ENCODE measurements around the gene CDH22.

DNA sequence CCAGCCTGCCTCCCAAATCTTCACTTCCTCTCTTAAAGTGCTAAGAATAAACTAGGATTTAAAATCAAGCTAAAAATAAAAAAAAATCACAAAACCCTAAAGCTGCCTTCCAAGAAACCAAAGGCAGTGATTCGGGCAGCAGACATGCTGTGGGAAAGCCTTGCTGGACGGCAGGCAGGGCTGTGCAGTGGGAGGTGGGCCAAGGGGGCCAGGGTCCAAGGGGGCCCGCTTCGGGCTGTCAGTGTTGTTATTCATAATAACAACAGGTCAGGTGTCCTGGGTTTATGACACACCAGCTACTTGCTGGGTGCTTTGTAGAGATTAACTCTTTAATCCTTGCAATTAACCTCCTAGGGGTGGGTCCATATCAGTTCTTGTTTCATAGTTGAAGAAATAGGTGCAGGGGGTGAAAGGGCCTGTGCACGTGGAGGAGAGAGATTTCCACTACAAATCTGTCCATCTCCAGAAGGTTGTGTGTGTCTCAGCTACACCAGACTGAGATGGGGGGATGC, 149.8 kb downstream of the CDH22 start:
- TF ChIP-seq, protein P1, sequence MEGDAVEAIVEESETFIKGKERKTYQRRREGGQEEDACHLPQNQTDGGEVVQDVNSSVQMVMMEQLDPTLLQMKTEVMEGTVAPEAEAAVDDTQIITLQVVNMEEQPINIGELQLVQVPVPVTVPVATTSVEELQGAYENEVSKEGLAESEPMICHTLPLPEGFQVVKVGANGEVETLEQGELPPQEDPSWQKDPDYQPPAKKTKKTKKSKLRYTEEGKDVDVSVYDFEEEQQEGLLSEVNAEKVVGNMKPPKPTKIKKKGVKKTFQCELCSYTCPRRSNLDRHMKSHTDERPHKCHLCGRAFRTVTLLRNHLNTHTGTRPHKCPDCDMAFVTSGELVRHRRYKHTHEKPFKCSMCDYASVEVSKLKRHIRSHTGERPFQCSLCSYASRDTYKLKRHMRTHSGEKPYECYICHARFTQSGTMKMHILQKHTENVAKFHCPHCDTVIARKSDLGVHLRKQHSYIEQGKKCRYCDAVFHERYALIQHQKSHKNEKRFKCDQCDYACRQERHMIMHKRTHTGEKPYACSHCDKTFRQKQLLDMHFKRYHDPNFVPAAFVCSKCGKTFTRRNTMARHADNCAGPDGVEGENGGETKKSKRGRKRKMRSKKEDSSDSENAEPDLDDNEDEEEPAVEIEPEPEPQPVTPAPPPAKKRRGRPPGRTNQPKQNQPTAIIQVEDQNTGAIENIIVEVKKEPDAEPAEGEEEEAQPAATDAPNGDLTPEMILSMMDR (IDR thresholded peaks at IDR 0.05) = no peak
- TF ChIP-seq POLR2A (IDR thresholded peaks at IDR 0.05) (no peak), POLR2AphosphoS5 (IDR thresholded peaks at IDR 0.05) (no peak)
